ENCODE data around the gene SLC44A2. TPM values are rescaled to one million over a fixed set of nuclear protein-coding genes. Genes with fewer than 3 reads are reported as not detected.

Gene SLC44A2
- total and polyA plus RNA-seq, 2 of the 8 experiments (the other 6 are each of a cell fraction or from before 2014, with no cell fraction given), result 105 to 120 TPM

DNA sequence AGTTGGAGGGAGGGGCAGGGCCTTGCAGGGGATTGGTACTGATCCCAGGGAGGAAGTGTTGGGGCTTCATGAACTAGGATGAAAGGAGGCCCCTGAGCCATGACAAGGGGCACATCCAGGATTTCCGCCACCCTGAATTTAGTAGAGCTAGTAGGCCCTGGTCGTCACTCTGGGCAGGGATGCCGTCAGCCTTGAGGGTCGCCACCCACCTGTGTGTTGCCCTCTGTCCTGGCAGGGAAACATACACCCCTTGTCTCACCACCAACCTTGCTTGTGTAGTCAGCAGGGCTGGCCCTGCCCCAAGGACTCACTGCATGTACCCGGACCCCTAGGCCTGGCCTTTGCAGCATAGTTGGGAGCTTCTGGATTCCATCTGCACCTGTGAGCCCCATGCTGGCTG lies 66.5 kb downstream of the SLC44A2 start (continued):
- TF ChIP-seq CHD2 (IDR thresholded peaks at IDR 0.05; ENCODE audit: low read length), result no peak

All from H1 (cell line).